ENCODE results near the gene CDK11B. TPM values are rescaled to one million over a fixed set of nuclear protein-coding genes. Genes with fewer than 3 reads are reported as not detected.
"Not testable (repeated sequence)": the region's sequence is repeated elsewhere in the genome, so short reads cannot be mapped to it uniquely, and the experiment has no call there.

The CDK11B gene
- 30.4 TPM for total RNA-seq
- long read RNA-seq, partial matches to known transcripts, result 25 of 34 reads
- long read RNA-seq, other reads (novel, unspliced or antisense), result 8 of 34 reads

GRCh38 chr1:1658583-1659549 is at the start of gene CDK11B:
Gene CDK11B (minus strand): TSS chr1:1659004. CDS start chr1:1657485, 1,519 bp downstream.
- peak; percentile 94 for DNase-seq (ENCODE audit: low spot score)
- intact Hi-C loops (cut with DNase I), result loop anchor here (10.0 kb wide), 1 partner anchor 84 kb away; the partner anchor contains the start of gene SSU72

DNA sequence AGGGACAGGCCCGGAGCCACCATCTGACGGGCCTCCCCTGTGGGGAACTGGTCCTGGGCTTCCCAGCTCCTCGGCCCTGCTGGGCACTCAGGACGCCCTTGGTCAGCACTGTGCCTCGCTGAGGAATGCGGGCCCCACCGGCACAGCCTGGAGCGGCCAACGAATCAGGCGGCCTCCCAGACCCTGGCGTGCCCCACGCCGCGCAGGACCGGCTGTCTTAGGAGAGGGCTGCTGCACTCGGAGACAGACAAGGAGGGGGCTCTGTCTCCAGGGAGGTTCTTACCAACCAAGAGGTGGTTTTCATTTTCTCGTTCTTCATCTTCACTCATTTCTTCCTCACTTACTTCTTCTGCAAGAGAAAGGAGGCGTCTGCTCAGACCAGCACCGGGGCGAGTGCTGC is 49.1 kb upstream of the CDK11B start:
- intact Hi-C loops (cut with DNase I); DNase-seq (ENCODE audit: low spot score): not testable (repeated sequence)

GRCh38 chr1:1707241-1707640 is 48.4 kb upstream of the CDK11B start:
- DNase-seq (ENCODE audit: low spot score); intact Hi-C loops (cut with DNase I): not testable (repeated sequence)

DNA sequence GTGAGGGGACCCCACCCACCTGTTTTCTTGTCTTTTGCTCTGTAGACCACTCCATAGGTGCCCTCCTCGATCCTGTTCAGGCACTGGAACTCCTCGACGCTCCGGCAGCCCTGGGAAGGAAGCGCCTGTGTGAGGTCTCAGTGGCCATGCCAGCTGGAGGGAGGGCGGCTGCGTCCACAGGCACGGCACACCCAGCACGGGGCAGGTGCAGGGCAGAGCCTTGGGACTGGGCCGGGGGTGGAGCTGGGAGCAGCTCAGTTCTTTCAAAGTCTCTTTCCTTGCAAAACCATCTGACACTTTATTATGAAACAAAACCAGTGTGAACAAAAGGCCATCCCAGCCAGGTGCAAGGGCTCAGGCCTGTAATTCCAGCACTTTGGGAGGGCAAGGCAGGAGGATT is 46.8 kb upstream of the CDK11B start:
- intact Hi-C loops (cut with DNase I); DNase-seq (ENCODE audit: low spot score): not testable (repeated sequence)

- intact Hi-C loops (cut with DNase I), result not testable (repeated sequence)
Measured at GRCh38 chr1:1704284-1704957, 45.6 kb upstream of the CDK11B start.

GRCh38 chr1:1703796-1704195 is 45.0 kb upstream of the CDK11B start:
- peak; percentile 73 for DNase-seq (ENCODE audit: low spot score)
- intact Hi-C loops (cut with DNase I), result no loop called here

More at GRCh38 chr1:1704284-1704957, 45.6 kb upstream of the CDK11B start:
- peak; percentile 31 for DNase-seq (ENCODE audit: low spot score)

DNA sequence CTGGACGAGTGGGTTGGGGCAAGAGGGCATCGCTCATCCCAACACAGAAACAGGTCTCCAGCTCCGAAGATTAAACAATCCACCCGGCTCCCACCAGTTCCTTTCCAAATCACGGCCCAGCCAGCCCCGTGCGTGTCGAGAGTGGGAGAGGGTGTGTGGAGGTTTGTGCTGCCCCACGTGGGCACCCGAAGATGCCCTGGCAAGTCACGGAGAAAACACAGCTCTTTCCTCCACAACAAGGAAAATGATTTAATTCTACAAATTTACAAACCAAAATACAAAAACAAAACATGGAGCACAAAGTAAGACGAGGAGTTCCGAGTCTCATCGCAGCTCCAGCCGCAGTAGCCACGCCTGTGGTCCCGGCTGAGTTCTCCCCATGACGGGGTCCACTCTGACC is 43.7 kb upstream of the CDK11B start:
- DNase-seq (ENCODE audit: low spot score); intact Hi-C loops (cut with DNase I): not testable (repeated sequence)

DNA sequence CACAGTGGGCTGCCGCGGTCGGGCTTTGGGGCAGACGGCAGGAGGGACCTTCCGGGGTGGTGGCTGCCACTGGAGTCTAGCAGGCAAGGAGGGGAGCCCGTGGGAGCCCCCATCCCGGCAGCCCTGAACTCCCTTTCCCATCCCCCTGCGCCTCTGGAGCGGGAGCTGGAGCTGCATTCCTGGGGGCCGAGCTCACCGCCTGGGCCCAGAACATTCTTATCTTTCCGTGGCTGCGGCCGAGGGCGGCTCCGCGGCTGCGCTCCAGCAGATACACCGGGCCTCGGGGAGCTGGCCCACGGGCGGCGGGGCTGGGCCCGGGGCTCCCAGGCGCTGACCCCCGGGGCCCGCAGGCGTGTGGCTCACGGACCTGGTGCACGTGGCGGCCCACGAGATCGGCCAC is 41.8 kb upstream of the CDK11B start:
- intact Hi-C loops (cut with DNase I), result not testable (repeated sequence)

GRCh38 chr1:1700067-1700466 is 41.3 kb upstream of the CDK11B start:
- DNase-seq (ENCODE audit: low spot score); intact Hi-C loops (cut with DNase I): not testable (repeated sequence)

More for the DNA sequence above, 41.8 kb upstream of the CDK11B start:
- not testable (repeated sequence) for DNase-seq (ENCODE audit: low spot score)

- intact Hi-C loops (cut with DNase I), result not testable (repeated sequence)
- peak; percentile 14 for DNase-seq (ENCODE audit: low spot score)
Measured at GRCh38 chr1:1699061-1699460, 40.3 kb upstream of the CDK11B start.

DNA sequence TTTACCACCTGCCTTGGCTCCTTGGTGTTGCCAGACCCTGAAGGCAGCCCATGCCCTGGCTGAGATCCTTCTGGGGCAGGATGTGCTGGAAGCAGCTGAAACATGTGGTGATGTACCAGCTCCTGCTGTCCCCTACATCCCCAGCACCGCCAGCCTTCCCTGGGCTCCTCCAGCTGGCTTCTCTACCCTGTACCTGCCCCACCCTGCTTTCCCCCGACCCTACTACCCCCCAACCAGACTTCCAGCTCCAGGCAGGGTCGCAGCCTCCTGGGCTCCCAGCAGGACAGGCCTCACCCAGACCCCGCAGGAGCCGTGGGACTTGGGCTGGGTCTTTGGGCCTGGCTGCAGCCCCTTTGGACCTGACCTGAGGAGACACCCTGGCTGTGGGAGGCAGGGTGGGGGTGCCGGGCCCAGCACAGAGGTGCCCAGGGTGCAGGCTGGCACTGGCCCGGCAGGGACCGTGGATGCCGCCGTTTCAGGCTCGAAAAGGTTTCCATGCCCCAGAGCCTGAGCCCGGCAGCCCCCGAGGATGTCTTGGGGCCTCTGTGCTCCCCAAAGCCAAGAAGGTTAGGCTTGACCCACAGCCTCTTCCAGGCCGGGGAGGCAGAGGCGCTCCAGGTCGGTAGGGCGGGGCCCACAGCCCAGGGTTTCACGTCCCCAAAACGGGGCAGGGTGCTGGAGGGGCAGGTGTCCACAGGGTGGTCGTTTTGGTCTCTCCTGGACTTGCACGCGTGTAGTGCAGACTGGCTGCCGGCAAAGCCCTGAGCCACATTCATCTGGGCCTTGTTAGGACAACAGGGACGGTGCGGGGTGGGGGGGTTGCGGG is 38.8 kb upstream of the CDK11B start:
- intact Hi-C loops (cut with DNase I), result not testable (repeated sequence)
- DNase-seq (ENCODE audit: low spot score), result peak; percentile 62

- intact Hi-C loops (cut with DNase I), result not testable (repeated sequence)
- peak; percentile 55 for DNase-seq (ENCODE audit: low spot score)
Measured at GRCh38 chr1:1696431-1697357, 37.9 kb upstream of the CDK11B start.

- intact Hi-C loops (cut with DNase I), result not testable (repeated sequence)
- DNase-seq (ENCODE audit: low spot score), result peak; percentile 97
Measured at GRCh38 chr1:1692714-1693647, 34.2 kb upstream of the CDK11B start, which contains the start of gene SLC35E2B. Gene SLC35E2B (minus strand): TSS chr1:1692795. CDS start chr1:1676699, 16,096 bp downstream.

DNA sequence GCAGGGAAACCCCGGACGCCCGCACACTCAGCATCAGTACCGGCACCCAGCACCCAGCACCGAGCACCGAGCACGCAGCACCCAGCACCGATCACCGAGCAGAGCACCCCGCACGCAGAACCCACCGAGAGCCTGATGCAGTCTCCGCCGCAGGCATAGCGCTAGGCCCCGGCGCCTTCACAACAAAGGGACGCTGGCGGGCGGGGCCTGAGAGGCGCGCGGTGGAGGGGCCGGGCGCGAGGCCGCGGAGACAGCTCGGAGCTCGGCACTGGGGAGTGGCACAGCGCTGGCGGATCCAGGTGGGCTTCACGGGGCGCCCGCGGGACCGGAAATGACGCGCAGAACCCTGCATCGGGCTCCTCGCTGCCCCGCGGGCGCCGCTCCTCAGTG is 33.5 kb upstream of the CDK11B start:
- DNase-seq (ENCODE audit: low spot score), result peak; percentile 88
- intact Hi-C loops (cut with DNase I), result not testable (repeated sequence)

DNA sequence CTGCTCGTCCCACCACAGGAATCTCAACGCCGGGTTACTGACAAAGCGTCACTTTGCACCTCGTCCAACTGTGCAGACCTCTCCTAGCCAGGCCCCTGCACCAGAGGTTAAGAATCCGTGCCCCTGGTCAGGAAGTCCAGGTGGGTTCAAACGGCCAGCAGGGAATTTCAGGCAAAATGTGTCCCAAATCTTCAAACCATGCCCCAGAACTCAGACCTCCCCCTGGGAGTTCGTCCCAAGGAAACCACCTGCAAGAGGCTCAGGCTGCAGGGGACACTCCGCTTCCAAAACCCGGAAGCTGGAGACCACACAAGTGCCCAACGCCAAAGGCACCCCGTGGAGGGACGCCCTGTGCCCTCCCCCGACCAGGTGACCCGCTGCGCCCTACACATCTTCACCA is 32.6 kb upstream of the CDK11B start:
- intact Hi-C loops (cut with DNase I); DNase-seq (ENCODE audit: low spot score): not testable (repeated sequence)

GRCh38 chr1:1689526-1689925 is 30.7 kb upstream of the CDK11B start:
- intact Hi-C loops (cut with DNase I); DNase-seq (ENCODE audit: low spot score): not testable (repeated sequence)

GRCh38 chr1:1687846-1688245 is 29.0 kb upstream of the CDK11B start:
- DNase-seq (ENCODE audit: low spot score), result no peak

More at GRCh38 chr1:1687846-1688245, 29.0 kb upstream of the CDK11B start:
- intact Hi-C loops (cut with DNase I), result no loop called here
